Measurements from ENCODE around the gene SLC25A21. TPM values are rescaled to one million over a fixed set of nuclear protein-coding genes. Genes with fewer than 3 reads are reported as not detected.

Gene SLC25A21
- total RNA-seq, 1 donor from 2014 or later = 0.81 TPM

- TF ChIP-seq CTCF (conservative IDR thresholded peaks at IDR 0.05; ENCODE audit: low read depth, low read length) = no peak
- no peak overlapping the region for H3K4me3 ChIP-seq (ENCODE audit: low read depth, low read length)
- DNase-seq (ENCODE audit: low read depth) = no peak
These were observed 58.4 kb downstream of the SLC25A21 start for GRCh38 chr14:37114002-37114401.

GRCh38 chr14:37098132-37098531 is 74.3 kb downstream of the SLC25A21 start:
- DNase-seq (ENCODE audit: low read depth) = no peak
- TF ChIP-seq CTCF (conservative IDR thresholded peaks at IDR 0.05; ENCODE audit: low read depth, low read length) = no peak
- no peak overlapping the region for H3K4me3 ChIP-seq (ENCODE audit: low read depth, low read length)

GRCh38 chr14:37094502-37094901 is 77.9 kb downstream of the SLC25A21 start:
- no peak overlapping the region for H3K4me3 ChIP-seq (ENCODE audit: low read depth, low read length)
- DNase-seq (ENCODE audit: low read depth) = no peak
- TF ChIP-seq CTCF (conservative IDR thresholded peaks at IDR 0.05; ENCODE audit: low read depth, low read length) = no peak

GRCh38 chr14:37093364-37093763 is 79.0 kb downstream of the SLC25A21 start:
- no peak for DNase-seq (ENCODE audit: low read depth)
- TF ChIP-seq CTCF (conservative IDR thresholded peaks at IDR 0.05; ENCODE audit: low read depth, low read length) = no peak
- H3K4me3 ChIP-seq (ENCODE audit: low read depth, low read length) = no peak overlapping the region

- no peak for DNase-seq (ENCODE audit: low read depth)
- TF ChIP-seq CTCF (conservative IDR thresholded peaks at IDR 0.05; ENCODE audit: low read depth, low read length) = no peak
These were observed 80.8 kb downstream of the SLC25A21 start for GRCh38 chr14:37091651-37092050.

GRCh38 chr14:37090026-37090425 is 82.4 kb downstream of the SLC25A21 start:
- TF ChIP-seq CTCF (conservative IDR thresholded peaks at IDR 0.05; ENCODE audit: low read depth, low read length) = no peak
- DNase-seq (ENCODE audit: low read depth) = no peak
- H3K4me3 ChIP-seq (ENCODE audit: low read depth, low read length) = no peak overlapping the region

More at GRCh38 chr14:37091651-37092050, 80.8 kb downstream of the SLC25A21 start:
- no peak overlapping the region for H3K4me3 ChIP-seq (ENCODE audit: low read depth, low read length)

- no peak for DNase-seq (ENCODE audit: low read depth)
- H3K4me3 ChIP-seq (ENCODE audit: low read depth, low read length) = no peak overlapping the region
- TF ChIP-seq CTCF (conservative IDR thresholded peaks at IDR 0.05; ENCODE audit: low read depth, low read length) = no peak
These were observed 83.0 kb downstream of the SLC25A21 start for GRCh38 chr14:37089410-37089809.

Data from epithelial cell of proximal tubule (primary cell).